GM18873 (cell line): Measurements from ENCODE around the gene PLD5.
"Not testable (repeated sequence)": the region's sequence is repeated elsewhere in the genome, so short reads cannot be mapped to it uniquely, and the experiment has no call there.

Experiments
- ATAC-seq: cut with Tn5 transposase; IDR thresholded peaks from one replicate; pipeline ENCODE4 v1.9.1; 2021; ENCODE audit warnings: mild to moderate bottlenecking, moderate library complexity, moderate number of reproducible peaks; ENCODE audit not compliant: unreplicated experiment, low FRiP score

PLD5 gene

DNA sequence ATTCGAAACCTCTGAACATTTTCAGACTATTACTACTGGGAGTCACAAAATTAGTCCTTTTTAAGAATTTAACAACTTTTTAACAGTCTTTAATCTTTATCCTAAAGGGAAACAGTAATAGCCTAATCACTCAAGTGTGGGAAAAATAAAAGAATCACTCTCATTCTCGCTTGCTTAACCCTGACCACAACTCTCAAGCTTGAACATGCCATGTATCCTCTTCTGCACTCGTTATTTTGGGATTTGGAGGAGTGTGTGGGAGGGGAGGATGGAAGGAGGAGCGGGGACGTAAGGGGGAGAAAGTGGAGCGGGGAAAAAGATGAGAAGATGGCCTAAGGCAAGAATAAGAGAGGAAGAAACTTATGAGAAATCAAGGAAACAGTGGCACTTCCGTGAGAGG, 215.8 kb downstream of the PLD5 start:
- not testable (repeated sequence) for ATAC-seq

DNA sequence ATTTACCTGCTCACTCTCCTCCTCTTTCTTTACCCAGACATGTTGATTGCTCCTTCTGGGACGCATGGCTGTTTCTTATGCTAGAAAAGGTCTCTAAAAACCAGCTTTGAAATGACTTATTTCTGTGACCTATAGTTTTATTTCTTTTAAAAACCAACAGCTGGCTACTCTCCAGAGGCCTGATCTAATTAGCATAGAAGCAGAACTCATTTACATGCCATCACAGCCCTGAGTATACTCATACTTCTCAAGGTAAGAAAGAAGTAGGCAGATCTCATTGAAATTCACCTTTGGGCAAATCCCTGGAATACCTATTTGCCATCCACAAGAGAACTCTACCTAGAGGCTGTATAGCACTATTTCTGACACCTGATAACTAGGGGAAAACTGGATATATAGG, 230.7 kb downstream of the PLD5 start:
- ATAC-seq = not testable (repeated sequence)

DNA sequence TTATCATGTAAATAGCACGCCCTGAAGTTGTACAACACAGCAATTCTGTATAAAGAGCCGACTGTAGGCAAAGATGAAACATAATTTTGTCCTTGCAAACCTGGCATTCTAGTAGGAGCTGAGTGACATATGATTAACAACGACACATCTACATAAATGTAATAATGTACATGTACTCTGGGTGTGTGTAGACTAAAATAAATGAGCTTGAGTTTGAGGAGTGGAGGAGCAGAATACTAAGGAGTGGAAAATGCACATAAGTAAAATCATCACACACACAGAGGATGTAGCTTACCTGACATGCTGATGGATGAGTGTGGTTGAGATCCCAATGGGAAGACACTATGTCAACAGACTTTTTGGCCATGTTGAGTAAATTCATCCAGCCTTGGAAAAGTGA, 236.4 kb downstream of the PLD5 start:
- not testable (repeated sequence) for ATAC-seq

DNA sequence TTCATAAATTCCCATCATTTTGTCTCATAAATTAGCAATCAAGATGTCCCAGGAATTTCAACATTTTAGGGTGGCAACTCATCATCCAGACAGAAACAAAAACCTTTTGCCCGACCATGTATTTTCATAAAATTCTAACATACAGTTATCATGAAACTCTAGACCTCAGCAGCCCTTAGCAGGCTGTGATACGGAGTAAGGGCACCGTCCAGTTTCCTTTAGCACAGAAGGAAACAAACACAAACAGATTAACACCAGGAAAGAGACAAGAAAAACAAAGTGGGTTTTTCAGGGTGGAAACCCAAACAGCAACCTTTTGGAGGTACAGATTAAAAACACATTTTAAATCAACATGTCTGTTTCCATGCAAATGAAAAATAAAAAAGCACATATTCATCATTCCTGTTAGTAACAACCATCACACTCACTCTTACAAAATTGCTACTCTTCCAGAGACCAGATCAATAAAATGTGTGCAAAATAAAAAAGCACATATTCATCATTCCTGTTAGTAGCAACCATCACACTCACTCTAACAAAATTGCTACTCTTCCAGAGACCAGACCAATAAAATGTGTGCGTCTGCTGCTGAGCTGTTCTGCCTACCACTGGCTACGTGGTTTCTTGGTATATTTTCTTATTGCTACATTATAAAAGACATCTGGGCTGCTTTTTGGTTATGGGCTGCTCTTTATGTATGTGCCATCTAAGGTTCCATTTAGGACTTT, 241.6 kb downstream of the PLD5 start:
- not testable (repeated sequence) for ATAC-seq

DNA sequence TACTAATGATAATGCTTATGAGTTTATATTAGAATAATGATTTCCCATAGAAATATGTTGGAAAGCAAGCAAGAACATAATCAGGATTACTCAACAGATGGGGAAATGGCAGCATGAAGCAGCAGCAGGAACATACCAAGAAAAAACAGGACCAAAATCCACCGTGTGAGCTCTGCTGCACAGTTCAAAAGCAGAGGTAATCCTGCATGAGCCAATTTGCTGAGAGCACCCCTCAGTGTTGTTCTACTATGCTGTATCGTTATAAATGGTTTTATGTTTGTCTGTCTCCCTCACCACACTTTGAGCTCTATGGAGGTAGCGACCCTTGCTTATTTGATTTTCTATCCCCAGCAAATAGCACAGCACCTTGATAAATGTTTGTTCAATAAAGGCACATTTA, 246.1 kb downstream of the PLD5 start:
- not testable (repeated sequence) for ATAC-seq

DNA sequence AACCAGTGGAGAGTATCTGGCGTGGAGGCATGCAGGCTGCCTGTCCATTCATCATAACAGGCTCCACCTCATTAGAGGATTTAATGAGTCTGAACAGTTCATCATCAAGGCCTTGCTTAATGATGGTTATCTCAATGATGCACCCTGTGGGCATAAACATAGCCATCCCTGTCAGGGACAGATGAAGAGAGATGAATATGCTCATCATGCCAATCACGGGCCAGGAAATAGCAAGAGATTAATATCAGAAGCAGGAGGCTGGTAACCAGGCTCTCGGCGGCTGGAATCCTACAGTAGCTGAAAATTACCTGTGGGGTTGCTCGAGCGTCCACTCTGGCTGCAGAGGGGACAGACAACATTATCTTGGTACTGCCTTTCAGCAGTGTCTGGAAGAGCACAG, 247.7 kb downstream of the PLD5 start:
- not testable (repeated sequence) for ATAC-seq

DNA sequence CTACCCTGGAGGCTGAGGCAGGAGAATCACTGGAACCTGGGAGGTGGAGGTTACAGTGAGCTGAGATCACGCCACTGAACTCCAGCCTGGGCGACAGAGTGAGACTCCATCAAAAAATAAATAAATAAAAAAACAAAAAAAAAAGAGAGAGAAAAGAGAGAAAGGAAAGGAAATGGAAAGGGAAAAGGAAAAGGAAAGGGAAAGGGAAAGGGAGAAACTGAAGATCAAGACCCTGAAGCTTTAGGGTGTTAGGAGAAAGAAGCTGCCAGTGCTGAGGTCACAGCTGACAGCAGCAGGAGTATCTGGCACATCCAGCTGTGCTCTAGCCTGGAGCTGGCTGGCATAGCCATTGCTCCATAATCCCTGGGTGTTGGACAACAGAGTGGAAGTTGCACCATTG, 257.5 kb downstream of the PLD5 start:
- ATAC-seq = not testable (repeated sequence)

DNA sequence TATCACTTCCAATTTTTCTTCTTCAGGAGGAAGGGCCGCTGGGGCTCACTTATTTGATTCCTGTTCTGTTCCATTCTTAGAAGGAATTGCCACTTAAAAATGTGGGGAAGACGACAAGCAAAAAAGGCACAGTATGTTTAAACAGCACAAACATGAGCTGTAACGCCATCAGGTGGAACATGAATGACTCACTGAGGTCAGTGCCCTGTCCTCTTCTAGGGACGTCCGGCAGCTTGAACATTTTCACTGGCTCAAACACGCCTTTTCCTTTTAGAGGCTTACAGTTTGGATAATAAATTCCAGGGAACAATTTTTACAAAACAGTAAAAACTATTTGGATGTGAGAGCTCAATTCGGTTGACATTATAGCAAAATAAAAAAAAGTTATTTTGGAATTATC, 260.1 kb downstream of the PLD5 start:
- not testable (repeated sequence) for ATAC-seq

DNA sequence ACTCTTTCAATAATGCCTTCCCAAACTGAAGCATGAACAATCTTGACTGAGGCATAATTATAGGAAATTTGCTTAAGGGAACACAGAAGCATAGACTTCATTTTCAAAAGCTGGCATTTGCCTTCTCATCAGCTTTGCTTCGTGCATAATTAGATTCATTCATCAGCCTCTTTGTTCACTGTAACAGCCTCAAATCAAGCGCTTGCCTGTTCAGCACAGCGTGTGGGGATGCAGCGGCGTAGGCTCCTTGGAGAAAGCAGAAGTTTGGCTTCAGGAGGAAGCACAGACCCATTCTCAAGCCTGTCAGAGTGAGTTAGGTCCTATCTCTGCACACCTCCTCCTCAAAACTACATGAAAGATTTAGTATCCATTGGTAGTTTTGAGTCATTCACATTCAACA, 279.2 kb downstream of the PLD5 start:
- no peak for ATAC-seq

DNA sequence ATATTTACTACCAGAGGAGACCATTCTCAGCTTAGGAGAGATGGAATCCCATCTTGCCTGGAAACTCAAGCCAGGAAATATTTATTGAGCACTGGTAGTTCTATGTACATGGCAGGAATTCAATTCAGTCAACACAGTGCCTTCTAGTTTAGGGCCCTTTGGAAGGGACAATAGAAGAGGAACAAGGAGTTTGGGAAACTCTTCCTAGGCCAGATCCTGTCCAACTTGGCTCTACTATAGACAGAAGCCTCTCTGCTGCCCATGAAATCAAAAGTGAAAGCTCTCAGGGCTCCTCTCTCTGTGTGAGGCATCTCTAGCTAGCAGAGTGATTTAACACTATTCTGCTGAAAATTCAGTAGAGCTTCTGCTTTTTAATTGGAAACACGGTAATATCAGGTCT, 281.0 kb downstream of the PLD5 start:
- peak; percentile 90 for ATAC-seq

DNA sequence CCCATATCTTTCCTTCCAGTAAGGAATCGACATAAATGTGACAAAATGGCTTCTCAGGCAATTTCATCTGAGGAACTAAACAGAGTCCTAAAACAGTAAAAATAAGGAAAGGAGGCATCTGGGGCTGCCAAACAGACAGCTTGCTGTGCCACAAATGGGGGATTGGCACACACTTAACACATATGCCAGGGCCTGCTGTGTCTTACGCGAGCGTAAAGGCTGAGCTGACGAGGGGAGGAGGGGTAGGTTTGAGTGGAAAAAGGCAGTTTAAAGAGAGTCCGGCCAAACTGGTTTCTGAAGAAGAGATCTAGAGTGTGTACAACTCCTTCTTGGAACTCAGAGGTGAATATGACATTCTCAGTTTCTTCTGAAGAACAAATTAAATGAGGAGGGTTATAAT, 281.5 kb downstream of the PLD5 start:
- no peak for ATAC-seq

DNA sequence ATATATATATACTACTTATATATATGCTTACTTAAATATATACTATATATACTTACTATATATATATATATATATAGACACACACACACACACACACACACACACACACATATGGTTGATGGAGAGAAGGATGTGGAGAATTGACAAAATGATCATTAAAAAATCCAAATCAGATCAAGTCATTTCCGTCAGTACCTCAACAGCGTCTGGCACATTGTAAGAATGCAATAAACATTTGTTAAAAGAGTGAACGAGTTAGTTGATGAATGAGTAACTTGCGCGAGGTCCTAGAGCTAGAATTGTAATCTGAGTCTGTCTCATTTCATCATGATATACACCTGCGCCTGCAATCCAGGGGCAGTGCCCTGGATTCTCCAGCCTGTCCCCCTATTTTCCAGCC, 282.6 kb downstream of the PLD5 start:
- ATAC-seq = no peak

DNA sequence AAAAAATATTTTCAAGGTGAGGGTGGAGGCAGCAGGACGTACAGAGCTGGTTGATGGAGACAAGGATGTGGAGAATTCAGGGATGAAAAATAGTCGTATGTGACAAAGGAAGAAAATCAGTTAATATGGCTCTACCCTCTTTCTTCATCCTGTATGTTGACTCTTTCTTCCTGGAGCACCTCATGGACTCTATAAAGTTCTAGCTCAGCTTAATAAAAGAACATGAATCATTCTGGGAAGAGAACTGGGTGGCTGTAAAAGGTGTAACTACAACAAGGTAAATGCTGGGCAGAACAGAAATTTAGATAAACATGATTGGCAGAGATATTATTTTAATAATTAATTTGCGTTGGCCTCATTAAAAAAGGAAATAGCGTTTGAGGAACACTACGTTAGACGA, 283.8 kb downstream of the PLD5 start:
- no peak for ATAC-seq

DNA sequence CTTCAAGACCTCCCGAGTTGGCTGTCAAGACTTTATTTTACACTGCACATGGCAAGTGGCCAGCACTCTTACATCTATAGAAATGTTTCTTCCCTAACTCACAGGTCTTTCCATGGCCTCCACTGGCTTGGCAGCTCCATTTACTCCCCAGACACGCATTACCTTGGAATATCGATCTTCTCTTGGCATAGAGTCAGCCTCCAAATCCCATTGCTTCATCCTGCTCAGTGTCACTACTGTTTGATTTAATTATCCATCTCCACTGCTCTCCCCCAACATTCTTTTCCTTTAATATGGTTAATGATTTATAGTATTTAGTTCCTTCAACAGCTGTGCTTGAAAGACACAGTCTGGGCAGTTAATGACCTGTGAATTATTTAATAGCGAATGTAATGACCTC, 284.4 kb downstream of the PLD5 start:
- ATAC-seq = no peak

DNA sequence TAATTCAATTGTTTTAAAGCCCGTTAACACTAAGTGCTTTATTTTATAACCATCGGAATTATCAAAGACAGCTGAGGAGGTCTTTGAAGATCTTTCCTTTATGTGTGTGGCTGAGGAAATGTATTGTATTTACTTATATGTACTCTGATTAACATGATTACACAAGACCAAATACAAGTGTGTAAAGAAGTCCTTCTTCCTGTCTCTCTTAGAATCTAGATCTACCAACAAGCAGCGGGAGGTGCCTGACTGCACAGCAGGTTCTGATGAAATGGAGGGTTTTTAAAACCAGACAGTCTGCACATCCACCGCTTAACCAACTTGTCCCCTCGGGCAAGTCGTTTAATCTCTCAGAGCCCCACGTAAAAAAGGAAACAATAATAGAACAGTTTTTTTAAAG, 285.1 kb downstream of the PLD5 start:
- ATAC-seq = no peak

DNA sequence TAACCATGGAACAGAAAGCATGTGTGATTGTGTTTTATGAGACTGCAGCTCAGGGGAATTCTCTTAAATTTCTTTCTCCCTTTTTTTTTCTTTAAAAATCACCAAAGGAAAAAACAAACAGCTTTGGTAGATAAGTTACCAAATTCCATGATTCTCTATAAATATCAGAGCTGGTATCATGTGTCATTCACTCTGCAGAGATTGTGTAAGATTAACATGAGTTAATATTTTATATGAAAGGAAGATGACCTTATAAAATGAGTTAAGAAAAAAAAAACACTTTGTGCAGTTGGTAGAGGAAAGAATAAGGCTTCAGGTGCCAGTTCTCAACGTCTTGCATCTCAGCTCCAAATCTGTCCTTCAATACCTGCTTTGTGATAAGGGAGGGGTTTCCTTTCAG, 287.4 kb downstream of the PLD5 start:
- ATAC-seq = no peak

DNA sequence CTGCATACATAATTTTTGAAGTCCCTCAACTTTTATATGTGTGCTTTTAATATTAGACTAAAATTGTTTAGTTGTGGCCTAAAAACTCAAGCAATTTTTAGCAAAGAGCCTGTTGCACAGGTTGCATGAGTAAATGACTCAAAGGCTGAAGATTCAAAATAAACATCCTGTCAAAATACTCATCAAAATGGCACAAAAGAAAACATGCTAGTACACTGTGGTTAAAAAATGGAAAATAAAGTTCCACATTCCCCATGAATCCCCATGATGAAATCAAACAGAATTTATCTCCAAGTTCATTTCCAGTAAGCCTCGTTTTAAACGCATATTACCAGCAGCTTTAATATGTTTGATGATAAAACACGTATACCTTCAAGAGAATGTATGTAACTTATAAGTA, 295.5 kb downstream of the PLD5 start:
- no peak for ATAC-seq

DNA sequence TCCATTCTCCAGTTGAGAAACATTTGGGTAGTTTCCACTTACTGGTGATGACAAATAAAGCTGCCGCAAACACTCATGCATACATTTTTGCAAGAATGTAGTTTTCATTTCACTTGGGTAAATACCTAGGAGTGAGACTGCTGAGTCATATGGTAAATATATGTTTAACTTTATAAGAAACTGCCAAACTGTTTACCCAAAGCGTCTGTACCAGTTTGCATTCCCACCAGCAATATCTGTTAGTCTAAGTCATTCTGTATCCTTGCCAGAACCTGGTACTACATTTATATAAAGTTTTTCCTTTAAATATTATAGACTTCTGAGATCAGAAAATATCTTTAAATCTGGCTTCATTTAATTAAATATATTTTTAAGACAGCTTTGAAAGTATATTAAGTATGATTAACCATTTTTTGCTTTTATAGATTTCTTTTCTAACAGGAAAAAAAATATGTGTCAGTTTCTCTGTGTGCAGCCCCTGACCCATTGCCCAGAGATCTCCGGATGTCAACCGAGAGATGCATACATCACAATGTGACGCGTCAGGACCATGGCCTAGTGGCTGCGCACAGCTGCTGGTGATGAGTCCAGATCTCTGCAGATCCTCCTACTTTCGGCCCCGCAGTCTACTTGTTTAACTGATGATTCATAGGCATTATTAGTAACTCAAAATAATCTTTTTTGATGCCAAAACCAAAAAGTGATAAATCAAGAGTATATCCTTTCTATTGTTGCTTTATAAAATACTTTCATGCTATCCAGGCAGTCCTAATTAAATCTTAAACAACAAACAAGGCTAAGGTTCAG, 298.5 kb downstream of the PLD5 start:
- peak; percentile 86 for ATAC-seq

DNA sequence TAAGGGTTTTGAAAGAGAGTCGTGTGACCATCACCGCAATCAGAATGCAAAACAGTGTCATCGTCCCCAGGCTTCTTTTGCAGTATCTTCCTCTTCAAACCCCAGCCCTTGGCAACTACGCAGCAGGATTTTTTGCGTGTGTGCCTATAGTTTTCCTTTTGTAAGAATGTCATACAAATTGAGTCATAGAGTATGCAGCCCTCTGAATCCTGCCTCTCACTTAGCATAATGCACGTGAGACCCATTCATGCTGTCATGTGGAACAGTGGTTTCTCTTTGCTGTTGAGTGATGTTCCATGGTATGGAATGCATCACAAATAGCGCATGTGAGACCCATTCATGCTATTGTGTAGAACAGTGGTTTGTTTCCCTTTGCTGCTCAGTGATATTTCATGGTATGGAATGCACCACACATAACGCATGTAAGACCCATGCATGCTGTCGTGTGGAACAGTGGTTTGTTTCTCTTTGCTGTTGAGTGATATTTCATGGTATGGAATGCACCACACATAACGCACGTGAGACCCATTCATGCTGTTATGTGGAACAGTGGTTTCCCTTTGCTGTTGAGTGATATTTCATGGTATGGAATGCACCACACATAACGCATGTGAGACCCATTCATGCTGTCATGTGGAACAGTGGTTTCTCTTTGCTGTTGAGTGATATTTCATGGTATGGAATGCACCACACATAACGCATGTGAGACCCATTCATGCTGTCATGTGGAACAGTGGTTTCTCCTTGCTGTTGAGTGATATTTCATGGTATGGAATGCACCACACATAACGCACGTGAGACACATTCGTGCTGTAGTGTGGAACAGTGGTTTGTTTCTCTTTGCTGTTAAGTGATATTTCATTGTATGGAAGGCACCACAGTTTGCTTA, 299.4 kb downstream of the PLD5 start:
- ATAC-seq = peak; percentile 12

DNA sequence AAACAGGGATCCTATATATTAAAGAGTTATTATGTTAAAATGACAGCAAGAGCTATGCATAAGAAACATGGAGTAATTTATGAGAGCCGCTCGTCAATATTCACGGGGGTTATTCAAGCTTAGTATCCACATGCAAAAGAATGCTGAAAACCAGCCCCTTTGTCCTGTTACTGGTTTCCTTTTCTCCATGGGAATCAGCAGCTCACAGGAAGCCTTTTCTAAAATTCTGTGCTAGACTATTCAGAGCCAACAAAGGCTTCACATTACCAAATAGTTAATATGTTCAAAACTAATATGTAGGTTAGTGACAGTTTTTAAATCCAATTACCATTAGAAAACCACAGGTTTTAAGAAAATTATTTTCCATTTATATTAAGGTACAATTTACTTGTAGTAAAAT, 300.0 kb downstream of the PLD5 start:
- ATAC-seq = no peak

DNA sequence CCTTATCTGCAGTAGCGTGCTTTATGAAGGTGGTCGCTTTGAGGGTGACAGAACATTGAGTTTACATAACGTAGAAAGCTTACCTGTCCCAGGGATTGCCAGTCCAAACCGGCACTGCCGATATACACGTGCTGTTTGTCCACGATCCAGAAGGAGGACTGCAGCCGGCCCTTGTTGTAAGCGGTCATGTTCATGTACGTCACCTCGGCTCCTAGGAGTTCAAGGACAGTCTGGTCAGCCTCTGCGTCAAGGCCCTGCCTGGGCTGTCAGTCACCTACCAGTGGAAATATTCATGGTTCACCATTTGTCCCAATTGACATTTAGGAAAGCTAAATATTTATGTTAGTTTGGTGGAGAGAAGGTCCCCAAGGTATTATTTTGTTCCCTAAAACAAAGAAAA, 304.6 kb downstream of the PLD5 start:
- no peak for ATAC-seq
